Measurements from ENCODE around the gene STAB1.

GRCh38 chr3:52458770-52459545, 36.2 kb upstream of the STAB1 start:
- TF ChIP-seq CTCF (IDR thresholded peaks at IDR 0.05; ENCODE audit: borderline replicate concordance, extremely low read depth, low read length, poor library complexity, severe bottlenecking) (no peak), EZH2 (IDR thresholded peaks at IDR 0.05; ENCODE audit: borderline replicate concordance, low read depth, low read length, severe bottlenecking) (no peak)
